DMS 273 (cell line): ENCODE data around the gene TMEM106B.

ENCODE experiments used
- DNase-seq: peaks from one replicate; lab custom pipeline; 2025; ENCODE audit not compliant: unreplicated experiment; lab: John Stamatoyannopoulos, UW

Gene TMEM106B

DNA sequence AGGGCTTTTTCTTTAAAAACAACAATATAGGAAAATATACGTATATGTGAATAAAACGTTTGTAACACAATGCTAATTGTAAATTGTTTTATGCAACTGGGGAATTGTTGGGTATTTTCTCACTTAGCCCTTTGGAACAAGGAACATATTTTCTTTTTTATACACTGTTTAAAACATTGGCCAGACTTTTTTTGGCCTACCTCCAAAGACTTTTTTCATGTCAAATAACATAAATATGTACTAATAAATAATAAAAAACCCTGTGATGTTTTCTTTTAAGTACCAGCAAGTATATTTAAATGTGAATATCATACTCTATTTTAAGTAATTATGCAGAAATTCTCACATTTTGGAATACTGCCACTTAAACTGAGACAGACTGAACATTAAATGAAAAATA, 15.7 kb downstream of the TMEM106B start:
- no peak for DNase-seq

DNA sequence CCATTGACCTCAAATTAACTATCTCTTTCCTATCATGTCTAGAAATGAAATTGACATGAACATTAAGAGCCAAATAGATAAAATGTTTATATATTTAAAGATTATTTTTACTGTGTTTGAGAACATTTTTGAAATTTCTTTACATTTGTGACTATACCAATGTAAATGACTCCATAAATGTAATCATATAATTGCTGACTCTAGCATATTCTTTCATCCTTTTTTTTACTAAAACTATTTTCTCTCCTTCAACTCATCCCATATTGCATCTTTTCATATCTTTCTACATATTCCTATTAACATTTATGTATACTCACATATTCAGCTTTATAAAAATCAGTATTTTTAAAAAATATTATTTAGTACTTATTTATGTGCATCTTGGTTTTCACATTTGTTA, 16.9 kb downstream of the TMEM106B start:
- no peak for DNase-seq

DNA sequence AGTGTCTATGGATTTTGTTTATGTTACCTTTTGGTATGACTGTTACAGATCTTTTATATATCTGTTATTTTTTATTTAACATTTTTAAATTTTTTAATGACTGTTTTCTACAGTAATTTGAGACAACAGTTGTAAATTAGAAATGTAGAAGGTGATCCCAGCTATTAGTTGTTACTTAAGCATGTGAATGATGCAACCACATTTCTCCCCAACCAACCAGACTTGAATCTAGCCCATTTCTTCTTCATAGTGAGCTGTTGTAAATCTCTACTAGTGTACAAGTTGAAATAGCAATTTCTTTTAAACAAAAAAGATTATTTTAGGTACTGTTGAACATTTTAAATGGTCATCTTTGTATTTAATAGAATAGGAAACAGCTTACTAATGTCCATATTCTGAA, 18.0 kb downstream of the TMEM106B start:
- DNase-seq, result no peak

DNA sequence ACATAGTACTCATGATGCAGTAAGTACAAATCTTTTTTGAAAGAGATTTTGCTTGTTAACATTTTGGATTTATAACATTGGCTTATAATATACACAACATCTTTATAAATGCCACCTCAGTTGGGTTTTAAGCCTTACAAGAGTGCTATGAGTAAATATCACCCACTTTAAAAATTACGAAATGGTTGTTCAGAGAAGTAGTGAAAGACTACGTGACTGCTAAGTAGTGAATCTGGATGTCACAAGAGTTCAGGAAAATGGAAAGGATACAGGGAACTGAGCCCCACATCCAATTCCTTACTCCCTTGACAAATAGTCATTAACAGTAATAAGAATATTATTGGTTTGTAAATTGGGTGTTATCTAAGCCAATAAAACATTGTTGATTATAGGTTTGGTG, 20.0 kb downstream of the TMEM106B start:
- no peak for DNase-seq

DNA sequence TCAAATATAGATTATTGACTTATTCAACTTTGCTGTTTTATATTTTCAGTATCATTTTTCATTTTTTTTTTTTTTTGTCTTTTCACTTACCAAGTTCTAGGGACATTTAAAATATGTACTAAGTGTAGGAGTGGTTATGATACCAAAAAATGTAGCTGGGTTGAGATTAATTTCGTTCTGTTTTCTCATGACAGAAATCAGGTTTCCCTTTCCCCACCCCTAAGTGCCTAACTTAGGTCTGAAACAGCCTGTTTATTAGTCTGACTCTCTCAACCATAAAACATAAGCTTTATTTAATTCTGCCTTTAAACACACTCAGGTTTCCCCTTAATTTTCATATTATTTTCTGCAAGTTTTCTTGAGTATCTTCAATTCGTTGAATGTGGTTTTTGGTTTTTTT, 22.1 kb downstream of the TMEM106B start:
- DNase-seq, result no peak

DNA sequence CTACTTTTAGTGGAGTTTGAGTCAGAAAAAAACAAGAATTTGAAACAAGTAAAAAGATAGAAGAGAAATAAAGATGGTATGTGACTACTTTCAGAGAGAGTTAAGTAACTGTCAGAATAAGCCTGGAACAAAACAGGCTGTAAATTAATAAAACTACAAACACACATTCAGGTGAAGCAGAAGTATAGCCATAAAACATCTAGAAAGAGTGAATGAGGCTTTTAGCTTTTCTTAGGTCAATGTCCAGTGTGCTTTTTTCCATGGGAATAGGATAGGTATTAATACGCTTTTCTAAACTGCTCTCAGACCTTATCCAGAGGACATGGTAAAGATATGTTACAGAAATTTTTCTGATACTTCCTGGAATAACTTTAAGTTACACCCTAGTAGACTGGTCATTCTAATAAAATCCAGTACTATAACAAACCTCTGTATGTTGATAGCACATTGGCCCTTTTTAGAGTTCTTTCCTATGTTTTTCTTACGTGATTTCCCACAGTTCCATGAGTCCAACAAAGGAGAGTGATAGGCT, 23.3 kb downstream of the TMEM106B start:
- no peak for DNase-seq

DNA sequence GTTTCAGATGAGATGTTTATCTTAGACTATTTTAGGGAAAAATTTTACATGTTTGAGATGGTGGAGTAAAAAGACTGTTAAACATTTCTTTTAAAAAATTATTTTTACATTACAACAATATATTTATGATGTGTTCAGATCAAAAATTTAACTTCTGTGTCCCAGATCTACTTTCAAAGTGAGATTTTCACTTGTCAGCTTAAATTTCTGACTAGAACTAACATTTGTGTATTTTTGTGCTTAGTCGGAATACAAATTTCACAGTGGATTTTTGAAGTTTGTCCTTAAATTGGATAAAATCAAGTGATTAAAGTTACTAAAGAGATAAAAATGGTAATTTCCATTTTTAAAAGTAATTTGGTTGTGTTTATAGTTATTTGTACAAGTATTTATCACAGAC, 24.9 kb downstream of the TMEM106B start:
- no peak for DNase-seq

DNA sequence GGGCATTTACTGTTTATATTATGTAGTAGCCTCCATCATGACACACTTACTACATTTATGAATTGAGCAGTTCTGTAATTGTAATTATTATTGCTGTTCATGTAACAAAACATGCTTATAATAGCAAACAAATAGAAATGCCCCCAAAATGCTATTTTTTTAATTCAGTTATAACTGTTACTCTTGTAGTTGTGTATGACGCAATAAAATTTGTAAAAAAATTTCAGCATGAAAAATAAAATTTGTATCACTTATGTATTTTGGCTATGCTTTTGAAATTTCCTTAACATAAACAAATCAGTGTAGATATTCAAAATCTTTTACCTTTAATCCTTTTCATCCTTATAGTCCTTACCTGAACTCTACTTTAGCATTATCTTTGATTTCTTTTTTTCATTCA, 25.9 kb downstream of the TMEM106B start:
- DNase-seq, result no peak

DNA sequence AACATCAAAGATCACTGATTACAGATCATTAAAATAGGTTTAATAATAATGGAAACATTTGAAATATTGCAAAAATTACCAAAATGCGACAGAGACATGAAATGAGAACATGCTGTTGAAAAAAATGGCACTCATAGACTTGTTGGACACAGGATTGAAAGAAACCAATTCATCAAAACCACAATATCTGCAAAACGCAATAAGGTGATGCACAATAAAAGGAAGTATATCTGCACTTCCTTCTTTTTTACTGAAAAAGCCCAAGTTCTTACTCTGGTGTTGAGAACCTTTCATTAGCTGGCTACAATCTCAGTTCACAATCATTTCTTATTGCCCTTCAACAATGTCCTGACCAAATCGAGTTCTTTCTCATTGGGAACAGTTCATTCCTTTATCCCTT, 28.7 kb downstream of the TMEM106B start:
- DNase-seq, result no peak

DNA sequence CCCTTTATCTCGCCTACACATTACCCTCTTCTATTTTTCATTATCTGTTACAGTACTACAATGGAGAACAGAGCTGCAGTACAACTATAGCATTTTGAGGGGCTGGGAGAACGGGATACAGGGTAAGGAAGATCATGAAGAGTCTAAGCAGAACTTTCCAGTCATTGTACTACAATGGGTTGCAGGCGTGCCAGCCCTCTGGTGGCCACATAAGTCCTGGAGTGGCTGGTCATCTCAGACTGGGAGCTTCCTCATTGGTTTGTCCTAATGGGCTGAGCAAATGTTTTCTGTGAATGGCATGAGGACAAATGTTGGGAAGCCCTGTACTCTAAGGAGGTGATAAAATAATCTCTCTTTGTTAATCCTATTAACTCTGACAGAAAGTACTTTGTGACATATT, 33.0 kb downstream of the TMEM106B start:
- peak; percentile 34 for DNase-seq

DNA sequence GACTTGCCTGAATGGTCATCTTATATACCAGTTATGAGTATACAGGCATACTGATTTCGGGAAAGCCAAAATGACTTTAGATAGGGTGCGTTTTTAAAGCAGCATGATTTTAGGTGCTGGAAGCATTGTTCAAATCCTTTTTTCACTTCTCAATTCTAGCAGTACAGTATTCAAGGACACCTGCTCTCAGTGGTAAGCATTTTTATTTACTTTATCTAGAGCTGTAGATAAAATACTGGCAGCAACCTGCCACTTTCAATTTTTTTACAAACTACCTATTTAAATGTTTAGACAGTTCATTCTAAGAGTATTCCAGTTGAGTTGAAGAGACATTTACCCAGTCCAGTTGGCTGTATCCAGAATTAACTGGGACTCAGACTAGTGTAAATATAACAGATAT, 33.6 kb downstream of the TMEM106B start:
- no peak for DNase-seq

DNA sequence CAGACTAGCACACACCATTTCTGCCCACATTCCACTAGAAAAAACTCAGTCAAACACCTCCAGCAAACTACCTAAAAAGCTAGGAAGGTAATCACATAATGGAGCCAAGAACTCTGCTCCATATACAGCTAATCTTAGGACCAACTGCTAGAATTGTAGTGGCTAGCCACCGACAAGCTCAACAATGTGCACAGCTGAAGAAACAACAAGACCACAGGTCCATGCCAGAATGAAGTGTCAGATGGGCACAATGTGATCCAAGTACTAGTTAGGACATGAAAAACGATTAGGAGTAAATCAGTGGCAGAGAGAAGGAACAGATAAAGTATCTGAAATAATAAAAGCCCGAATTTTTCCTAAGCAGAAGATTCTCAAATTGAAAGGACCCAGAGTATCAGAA, 38.6 kb downstream of the TMEM106B start:
- no peak for DNase-seq

DNA sequence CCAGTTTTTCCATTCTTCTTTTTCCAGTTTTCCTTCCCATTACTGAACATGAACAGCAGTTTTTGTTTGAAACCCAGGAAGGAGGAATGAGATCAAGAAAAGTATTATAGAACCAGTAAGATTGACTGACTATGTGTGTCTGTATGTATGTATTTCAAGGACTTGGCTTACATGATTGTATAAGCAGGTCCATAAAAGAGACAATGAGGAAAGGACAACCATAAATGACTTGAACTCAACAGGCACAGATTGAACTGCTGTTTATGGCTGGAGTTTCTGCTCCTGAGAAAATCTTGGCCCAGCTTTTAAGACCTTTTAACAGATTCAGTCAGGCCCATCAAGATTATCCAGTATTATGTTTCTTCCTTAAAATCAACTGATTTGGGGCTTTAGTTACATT, 39.1 kb downstream of the TMEM106B start:
- no peak for DNase-seq

DNA sequence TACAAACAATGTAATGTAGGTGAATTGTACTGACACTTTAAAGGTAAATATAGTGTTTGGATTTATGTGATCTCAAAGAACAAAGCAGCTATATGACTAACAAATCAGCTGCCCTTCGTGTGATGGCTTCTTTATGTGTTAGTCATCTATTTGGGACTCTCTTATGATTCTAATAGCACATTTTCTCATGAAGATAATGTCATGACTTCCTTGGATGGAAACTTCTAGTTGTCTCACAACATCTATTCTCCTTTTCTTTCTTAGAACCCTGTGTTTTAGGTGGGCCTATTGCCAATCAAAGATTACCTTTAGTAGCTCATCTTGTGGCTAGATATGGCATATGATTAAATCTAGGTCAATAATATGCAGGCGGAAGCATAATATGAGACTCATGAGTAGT, 45.0 kb downstream of the TMEM106B start:
- no peak for DNase-seq

DNA sequence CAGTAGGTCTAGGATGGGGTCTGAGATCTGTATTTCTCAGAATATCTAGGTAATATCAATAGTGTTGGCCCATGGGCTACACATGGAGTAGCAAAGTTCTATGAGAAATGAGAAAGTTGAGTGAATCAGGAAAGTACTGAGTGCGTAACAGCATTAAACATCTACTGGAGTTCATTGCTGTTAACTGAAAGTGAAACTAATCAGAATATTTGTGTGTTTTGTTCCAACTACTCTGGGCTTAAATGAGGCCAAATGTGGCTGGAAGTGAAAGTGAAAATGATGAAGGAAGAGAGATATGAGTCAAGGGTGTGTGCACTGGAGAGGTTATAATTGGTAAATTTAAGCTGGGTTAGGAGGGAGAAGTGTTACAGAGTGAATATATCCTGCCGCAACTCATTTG, 46.5 kb downstream of the TMEM106B start:
- no peak for DNase-seq

DNA sequence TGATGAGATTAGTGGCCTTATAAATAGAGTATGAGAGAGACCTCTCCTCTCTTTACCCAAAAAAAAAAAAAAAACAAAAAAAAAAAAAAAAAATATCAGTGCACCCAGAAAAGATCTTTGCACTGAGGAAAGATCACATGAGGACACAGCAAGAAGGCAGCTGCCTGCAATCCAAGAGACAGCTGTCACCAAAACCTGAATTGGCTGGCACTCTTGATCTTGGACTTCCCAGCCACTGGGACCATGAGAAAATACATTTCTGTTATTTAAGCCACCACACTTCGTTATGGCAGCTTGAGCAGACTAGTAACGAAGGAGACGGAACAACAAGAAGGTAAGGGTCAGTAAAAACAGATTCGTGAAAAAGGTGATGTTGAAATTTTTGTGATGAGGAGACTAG, 47.0 kb downstream of the TMEM106B start:
- DNase-seq, result peak; percentile 7

DNA sequence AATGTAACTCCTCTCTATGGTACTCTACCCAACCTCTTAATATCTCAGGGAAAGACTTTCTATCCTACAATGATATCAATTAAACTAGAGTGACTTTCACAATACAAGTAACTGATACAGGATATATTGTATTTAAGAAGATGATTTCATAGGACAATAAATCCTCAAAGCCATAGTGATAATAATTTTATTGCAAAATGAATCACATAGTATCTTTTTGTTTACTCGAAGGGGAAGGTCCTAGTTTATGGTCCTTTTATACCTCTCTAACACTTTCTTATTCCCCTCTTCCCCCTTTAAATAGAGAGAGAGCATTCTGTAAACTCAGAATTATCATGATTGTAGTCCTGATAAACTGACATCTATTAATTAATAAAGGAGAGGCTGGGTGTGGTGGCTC, 56.4 kb downstream of the TMEM106B start:
- DNase-seq, result no peak

DNA sequence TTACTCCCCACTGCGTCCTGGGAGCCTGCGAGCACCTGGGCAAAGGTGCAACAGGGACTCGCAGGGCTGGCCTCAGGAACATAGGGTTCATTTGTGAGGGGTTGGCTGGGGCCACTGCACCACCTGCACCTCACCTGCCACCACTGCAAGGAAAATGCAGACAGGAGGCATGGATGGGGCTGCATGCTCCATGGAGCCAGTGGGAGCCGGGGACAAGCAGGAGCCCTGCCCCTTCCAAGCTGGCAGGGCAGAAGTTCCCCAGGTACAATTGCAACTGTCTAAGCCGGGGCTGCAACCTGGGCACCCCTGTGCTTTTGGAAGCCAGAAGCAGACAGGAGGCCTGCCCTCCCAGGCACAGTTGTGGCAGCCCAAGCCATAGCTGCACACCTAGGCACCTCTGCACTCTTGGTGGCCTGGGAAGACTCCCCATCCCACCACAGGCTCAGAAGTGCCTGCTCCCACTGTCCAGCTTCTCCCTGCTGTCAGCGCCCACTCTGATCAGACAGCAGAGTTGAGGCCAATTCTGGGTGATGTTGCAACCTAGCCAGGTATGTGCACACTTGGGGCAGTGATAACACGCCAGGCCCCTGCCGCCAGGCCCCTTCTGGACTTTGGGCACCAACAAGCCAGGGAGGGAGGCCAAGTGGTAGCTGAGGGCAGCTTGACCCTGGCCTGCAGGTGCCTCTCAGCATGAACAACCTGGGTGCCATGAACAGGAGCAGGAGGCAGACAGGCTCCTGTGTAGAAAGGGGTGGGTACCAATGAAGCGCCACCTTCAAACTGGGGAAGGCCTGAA, 58.2 kb downstream of the TMEM106B start:
- no peak for DNase-seq

DNA sequence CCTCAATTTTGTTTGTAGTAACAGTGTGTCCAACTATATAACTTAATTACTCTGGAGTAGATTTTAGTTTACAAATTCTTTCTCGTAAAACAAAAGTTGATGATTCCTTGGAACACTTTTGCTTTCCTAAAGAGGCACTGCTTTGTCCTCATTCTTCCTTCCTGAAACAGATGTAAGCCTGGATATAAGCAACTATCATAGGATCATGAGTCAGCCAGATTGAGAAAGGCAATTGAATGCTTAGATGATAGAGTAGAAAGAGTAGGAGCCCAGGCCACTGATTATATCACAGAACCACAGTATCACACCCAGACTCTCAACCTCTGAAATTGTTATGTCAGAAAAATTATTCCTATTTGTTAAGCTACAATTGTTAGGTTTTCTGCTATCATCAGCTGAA, 69.9 kb downstream of the TMEM106B start:
- DNase-seq, result no peak

DNA sequence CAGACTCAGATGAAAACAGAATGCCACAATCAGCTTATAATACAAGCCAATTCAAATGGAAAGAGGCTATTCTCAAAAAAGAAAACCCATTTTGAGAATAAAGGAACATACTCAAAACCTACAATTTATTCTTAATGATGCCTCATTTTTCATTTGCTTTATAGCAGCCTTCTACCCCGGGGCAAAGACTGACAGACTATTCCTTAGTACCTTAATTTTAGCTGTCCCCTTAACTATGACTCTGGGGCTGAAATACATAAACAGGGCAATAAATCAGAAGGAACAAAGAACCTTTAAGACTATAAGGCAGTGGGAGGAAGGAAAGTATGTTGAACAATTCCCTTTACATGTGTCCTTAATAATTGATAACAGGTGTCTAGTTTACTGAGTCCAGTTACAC, 76.8 kb downstream of the TMEM106B start:
- no peak for DNase-seq

DNA sequence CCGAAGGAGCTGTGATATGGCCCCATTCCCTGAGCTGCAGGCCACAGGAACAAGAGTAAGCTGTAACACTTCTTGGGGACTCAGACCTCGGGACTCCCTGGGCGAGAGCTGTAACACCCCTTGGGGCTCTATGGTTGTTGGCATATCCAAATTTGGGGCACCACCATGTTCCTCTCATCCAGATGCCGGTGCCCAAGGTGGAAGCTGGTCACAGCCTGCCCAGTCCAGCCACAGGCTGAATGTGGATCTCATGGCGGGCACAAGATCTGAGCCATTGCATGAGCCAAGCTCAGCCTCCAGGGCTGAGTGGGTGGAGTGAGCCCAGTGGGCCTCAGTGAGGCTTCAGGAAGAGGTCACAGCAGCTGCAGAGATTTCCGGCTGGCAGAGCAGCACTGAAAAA, 78.9 kb downstream of the TMEM106B start:
- no peak for DNase-seq

DNA sequence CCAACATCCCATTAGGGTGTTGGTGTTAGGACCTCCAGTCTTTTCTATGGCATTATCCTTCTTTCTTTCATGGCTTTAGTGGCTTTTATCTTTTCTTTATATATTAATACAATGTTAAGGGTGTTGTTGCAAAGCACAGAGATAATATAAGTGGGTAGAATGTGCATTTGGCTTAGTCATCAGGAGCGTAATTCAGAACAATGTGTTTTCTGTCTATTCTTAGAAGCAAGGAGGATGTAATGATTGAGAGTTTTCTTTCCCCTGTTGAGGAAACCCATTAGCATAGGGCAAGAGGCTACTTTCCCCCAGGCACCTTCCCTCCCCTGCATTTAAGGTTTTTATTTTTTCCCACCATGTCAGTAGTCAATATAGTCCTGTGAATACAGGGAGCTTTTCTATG, 79.7 kb downstream of the TMEM106B start:
- no peak for DNase-seq

DNA sequence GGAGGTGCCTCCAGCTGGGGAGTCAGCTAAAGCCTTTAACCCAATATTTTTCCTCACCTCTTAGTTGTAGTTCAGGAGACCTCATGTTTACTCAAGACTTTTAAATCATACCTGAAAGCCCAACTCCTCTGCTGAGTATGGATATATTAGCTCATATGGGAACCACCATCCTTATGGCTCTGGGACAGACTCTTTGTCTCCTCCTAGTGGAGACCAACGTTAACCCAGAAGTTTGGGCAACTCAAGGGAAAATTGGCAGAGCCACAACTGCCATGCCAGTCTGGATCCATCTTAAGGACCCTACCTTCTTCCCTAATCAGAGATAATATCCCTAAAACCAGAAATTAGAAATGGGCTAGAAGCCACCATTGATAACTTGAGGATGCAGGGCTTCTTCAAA, 80.8 kb downstream of the TMEM106B start:
- peak; percentile 50 for DNase-seq
